K562 (cell line): Measurements from ENCODE around the gene MIX23. TPM values are rescaled to one million over a fixed set of nuclear protein-coding genes. Genes with fewer than 3 reads are reported as not detected.

Experiments
- BACH1 ChIP-seq: fragments of 200-800 bp; sonication (Bioruptor generic); IDR thresholded peaks from 2 replicates; pipeline ENCODE4 v1.6.1; 2016; ENCODE audit warnings: missing genetic modification characterization, missing compliant biosample characterization
- CREBBP ChIP-seq: IDR thresholded peaks from one replicate; pipeline ENCODE4 v1.6.1; 2012; ENCODE audit warnings: low read depth, mild to moderate bottlenecking, control low read depth, inconsistent platforms, low read length
- DACH1 ChIP-seq: fragments of 450-650 bp; IDR thresholded peaks from 2 replicates; pipeline ENCODE4 v1.6.1; 2018; ENCODE audit not compliant: partially characterized antibody
- ILF3 ChIP-seq: fragments of 450-650 bp; IDR thresholded peaks from 2 replicates; pipeline ENCODE4 v1.6.1; 2018; ENCODE audit warnings: antibody characterized with exemption, mild to moderate bottlenecking, moderate library complexity, borderline replicate concordance
- NR4A1 ChIP-seq, 2 experiments: fragments of 250-450 bp in 1 of 2; fragments of 450-650 bp in 1 of 2; sonication (Bioruptor Pico) in 1 of 2; IDR thresholded peaks; 2 replicates each; pipeline versions ENCODE4 v1.4.0 to v1.6.1; 2016 to 2020; ENCODE audit warnings: mild to moderate bottlenecking in 2 of 2, missing compliant biosample characterization in 1 of 2, missing genetic modification characterization in 1 of 2, moderate library complexity in 1 of 2
- SMAD1 ChIP-seq: fragments of 150-350 bp; IDR thresholded peaks from 2 replicates; pipeline ENCODE4 v1.6.1; 2014; ENCODE audit warnings: low read length, low read depth; ENCODE audit not compliant: partially characterized antibody
- SOX6 ChIP-seq: fragments of 450-650 bp; IDR thresholded peaks from 2 replicates; pipeline ENCODE4 v1.6.1; 2014; ENCODE audit warnings: mild to moderate bottlenecking
- ZNF165 ChIP-seq: fragments of 250-450 bp; sonication (Bioruptor Pico); IDR thresholded peaks from 2 replicates; pipeline ENCODE4 v1.4.0; 2020; ENCODE audit warnings: borderline replicate concordance
- ZNF354B ChIP-seq: fragments of 250-450 bp; sonication (Bioruptor Pico); IDR thresholded peaks from 2 replicates; pipeline ENCODE4 v1.4.0; 2020
- ZNF766 ChIP-seq: fragments of 200-800 bp; sonication (Bioruptor generic); conservative IDR thresholded peaks from 2 replicates; pipeline ENCODE4 v1.6.1; 2016; ENCODE audit warnings: missing genetic modification characterization, missing compliant biosample characterization
- polyA plus RNA-seq, 8 experiments: library from polyadenylated mRNA; depleted of rRNA in 4 of 8; stranded (reverse) in 5 of 8; unstranded in 3 of 8; fragments of >200 nt; fragmentation: Nextera tagmentation in 2 of 8; fragmentation: Illumina TruSeq in 1 of 8; extraction: Ambion mirVana in 2 of 8; extraction: Trizol in 1 of 8; gene quantifications; 2 replicates each; pipeline versions ENCODE4 v1.2.1 to v1.2.3, GENCODE V29; 2011 to 2014; ENCODE audit warnings: inconsistent platforms in 1 of 8, missing spikeins in 1 of 8
- total RNA-seq, 7 experiments: library from RNA; depleted of rRNA in 6 of 7; stranded (reverse); fragments of >200 nt in 6 of 7; fragmentation: Illumina TruSeq in 2 of 7; extraction: Trizol in 2 of 7; gene quantifications; 2 replicates each; pipeline versions ENCODE4 v1.2.1 to v1.2.3, GENCODE V29; 2011 to 2021; ENCODE audit warnings: low replicate concordance in 1 of 7
- TF ChIP-seq, protein P1 (sequence below): fragments of 200-800 bp; sonication (Bioruptor generic); IDR thresholded peaks from 2 replicates; pipeline ENCODE4 v1.6.1; 2016; ENCODE audit warnings: missing genetic modification characterization, missing compliant biosample characterization
- TF ChIP-seq, protein P2 (sequence below): fragments of 250-450 bp; sonication (Bioruptor Pico); IDR thresholded peaks from 2 replicates; pipeline ENCODE4 v1.4.0; 2020

The MIX23 gene
- total and polyA plus RNA-seq, 9 of the 15 experiments (the other 6 are each of a cell fraction or from before 2014, with no cell fraction given): 45.5 to 185 (median 106) TPM

DNA sequence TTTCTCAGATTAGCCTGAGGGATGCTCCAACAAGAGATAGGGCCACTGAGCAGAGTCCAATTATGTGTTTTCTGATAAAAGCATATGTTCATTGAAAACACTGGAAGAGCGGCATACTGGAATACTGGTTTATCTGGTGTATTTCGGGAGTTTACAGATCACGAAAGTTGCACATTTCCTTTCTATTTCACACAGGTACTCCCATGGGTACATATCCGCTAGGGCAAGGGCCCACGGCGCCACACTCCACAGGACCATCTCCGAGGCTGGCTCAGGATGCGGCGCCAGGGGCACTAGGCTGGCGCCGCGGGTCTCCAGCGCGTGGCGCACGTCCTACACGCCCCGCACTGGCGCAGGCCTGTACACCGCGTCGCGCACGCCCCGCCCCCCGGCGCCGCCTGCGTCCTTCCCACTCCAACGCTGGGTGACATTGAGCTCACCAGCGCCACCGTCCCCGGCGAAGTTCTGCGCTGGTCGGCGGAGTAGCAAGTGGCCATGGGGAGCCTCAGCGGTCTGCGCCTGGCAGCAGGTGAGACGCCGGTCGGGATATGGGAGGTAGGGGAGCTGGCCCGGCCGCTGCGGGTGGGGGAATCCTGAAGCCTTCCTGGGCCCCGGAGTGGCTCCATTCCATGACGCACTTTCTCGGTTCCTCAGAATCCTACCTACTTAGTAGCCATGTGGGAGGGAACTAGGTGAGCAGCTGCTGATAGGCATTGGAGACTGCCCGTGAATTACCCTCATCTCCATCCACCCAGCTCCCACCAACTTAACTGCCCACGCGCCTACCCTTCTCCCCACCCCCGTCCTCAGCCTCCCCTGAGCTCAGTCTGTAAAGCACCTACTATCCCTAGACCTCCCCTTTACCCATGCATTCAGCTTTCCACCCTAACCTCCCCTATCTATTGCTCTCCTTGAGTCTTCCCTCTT is 1.0 kb upstream of the MIX23 start, which contains the start of gene FAM162A (continued):
- TF ChIP-seq, protein P1, sequence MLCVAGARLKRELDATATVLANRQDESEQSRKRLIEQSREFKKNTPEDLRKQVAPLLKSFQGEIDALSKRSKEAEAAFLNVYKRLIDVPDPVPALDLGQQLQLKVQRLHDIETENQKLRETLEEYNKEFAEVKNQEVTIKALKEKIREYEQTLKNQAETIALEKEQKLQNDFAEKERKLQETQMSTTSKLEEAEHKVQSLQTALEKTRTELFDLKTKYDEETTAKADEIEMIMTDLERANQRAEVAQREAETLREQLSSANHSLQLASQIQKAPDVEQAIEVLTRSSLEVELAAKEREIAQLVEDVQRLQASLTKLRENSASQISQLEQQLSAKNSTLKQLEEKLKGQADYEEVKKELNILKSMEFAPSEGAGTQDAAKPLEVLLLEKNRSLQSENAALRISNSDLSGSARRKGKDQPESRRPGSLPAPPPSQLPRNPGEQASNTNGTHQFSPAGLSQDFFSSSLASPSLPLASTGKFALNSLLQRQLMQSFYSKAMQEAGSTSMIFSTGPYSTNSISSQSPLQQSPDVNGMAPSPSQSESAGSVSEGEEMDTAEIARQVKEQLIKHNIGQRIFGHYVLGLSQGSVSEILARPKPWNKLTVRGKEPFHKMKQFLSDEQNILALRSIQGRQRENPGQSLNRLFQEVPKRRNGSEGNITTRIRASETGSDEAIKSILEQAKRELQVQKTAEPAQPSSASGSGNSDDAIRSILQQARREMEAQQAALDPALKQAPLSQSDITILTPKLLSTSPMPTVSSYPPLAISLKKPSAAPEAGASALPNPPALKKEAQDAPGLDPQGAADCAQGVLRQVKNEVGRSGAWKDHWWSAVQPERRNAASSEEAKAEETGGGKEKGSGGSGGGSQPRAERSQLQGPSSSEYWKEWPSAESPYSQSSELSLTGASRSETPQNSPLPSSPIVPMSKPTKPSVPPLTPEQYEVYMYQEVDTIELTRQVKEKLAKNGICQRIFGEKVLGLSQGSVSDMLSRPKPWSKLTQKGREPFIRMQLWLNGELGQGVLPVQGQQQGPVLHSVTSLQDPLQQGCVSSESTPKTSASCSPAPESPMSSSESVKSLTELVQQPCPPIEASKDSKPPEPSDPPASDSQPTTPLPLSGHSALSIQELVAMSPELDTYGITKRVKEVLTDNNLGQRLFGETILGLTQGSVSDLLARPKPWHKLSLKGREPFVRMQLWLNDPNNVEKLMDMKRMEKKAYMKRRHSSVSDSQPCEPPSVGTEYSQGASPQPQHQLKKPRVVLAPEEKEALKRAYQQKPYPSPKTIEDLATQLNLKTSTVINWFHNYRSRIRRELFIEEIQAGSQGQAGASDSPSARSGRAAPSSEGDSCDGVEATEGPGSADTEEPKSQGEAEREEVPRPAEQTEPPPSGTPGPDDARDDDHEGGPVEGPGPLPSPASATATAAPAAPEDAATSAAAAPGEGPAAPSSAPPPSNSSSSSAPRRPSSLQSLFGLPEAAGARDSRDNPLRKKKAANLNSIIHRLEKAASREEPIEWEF (CRISPR knock-in tag): no peak
- TF ChIP-seq BACH1 (no peak), SMAD1 (no peak), SOX6 (peak; percentile 37; the same call in 1 of the 2 replicates), ZNF354B (CRISPR knock-in tag) (no peak), ILF3 (no peak), ZNF766 (CRISPR knock-in tag) (no peak), NR4A1 (CRISPR knock-in tag; IDR thresholded peaks at IDR 0.05) (no peak), NR4A1 (tag; IDR thresholded peaks at IDR 0.05) (no peak), DACH1 (peak; percentile 42), ZNF165 (CRISPR knock-in tag) (no peak), CREBBP (no peak)
- TF ChIP-seq, protein P2, sequence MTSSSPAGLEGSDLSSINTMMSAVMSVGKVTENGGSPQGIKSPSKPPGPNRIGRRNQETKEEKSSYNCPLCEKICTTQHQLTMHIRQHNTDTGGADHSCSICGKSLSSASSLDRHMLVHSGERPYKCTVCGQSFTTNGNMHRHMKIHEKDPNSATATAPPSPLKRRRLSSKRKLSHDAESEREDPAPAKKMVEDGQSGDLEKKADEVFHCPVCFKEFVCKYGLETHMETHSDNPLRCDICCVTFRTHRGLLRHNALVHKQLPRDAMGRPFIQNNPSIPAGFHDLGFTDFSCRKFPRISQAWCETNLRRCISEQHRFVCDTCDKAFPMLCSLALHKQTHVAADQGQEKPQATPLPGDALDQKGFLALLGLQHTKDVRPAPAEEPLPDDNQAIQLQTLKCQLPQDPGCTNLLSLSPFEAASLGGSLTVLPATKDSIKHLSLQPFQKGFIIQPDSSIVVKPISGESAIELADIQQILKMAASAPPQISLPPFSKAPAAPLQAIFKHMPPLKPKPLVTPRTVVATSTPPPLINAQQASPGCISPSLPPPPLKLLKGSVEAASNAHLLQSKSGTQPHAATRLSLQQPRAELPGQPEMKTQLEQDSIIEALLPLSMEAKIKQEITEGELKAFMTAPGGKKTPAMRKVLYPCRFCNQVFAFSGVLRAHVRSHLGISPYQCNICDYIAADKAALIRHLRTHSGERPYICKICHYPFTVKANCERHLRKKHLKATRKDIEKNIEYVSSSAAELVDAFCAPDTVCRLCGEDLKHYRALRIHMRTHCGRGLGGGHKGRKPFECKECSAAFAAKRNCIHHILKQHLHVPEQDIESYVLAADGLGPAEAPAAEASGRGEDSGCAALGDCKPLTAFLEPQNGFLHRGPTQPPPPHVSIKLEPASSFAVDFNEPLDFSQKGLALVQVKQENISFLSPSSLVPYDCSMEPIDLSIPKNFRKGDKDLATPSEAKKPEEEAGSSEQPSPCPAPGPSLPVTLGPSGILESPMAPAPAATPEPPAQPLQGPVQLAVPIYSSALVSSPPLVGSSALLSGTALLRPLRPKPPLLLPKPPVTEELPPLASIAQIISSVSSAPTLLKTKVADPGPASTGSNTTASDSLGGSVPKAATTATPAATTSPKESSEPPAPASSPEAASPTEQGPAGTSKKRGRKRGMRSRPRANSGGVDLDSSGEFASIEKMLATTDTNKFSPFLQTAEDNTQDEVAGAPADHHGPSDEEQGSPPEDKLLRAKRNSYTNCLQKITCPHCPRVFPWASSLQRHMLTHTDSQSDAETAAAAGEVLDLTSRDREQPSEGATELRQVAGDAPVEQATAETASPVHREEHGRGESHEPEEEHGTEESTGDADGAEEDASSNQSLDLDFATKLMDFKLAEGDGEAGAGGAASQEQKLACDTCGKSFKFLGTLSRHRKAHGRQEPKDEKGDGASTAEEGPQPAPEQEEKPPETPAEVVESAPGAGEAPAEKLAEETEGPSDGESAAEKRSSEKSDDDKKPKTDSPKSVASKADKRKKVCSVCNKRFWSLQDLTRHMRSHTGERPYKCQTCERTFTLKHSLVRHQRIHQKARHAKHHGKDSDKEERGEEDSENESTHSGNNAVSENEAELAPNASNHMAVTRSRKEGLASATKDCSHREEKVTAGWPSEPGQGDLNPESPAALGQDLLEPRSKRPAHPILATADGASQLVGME (CRISPR knock-in tag): no peak
